Middle frontal gyrus (tissue), 1 donor: ENCODE data around the gene CTIF.

Experiments used
- DNase-seq: peaks from one replicate; pipeline ENCODE4 v3.0.0-alpha.2; 2015; ENCODE audit warnings: low spot score; ENCODE audit errors: extremely low spot score

CTIF gene

GRCh38 chr18:48678237-48679115, 139.6 kb downstream of the CTIF start:
- DNase-seq: no peak

DNA sequence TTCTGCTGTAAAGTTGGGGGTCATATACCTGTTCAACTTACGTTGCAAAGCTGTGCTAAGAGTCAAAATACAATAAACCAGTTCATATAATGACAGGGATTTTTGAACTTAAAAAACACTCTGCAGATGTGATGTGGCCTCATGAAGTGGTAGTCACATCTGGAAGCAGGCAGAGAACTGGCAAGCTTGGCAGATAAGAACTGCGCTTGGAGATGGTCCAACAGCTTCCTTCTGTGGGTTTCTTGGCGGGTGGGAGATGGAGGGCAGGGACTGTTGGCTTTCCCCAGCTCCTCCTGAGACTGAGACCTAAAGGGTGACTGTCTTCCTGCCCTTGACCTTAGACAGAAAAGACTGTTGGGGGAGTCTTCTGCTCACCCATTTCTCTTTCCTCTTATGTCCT, 140.4 kb downstream of the CTIF start:
- no peak for DNase-seq

- DNase-seq: no peak
These were observed 141.8 kb downstream of the CTIF start for GRCh38 chr18:48680339-48681250.

GRCh38 chr18:48682768-48683167, 143.9 kb downstream of the CTIF start:
- no peak for DNase-seq

DNA sequence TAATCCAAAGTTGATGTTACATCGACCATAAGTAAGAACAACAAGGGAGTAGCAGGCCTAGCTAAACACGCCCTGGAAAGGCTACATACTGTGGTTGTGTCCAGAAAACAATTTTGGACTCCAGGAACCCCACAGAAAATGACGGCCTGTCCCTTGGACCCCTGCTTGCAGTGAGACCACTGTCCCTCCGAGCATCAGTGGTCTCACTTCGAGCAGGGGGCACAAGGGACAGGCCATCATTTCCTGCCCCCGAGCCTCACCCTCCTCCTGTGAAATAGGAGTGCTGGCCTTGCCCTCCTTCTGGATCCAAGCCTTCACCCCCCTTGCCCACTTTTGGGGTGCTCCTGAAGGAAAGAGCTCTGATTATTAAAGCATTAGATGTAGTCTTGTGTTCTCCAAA, 144.4 kb downstream of the CTIF start:
- no peak for DNase-seq

- DNase-seq: no peak
These were observed 144.8 kb downstream of the CTIF start for GRCh38 chr18:48683661-48684060.

GRCh38 chr18:48687346-48688042, 148.7 kb downstream of the CTIF start:
- DNase-seq: no peak

- DNase-seq: no peak
These were observed 150.1 kb downstream of the CTIF start for GRCh38 chr18:48688961-48689360.

DNA sequence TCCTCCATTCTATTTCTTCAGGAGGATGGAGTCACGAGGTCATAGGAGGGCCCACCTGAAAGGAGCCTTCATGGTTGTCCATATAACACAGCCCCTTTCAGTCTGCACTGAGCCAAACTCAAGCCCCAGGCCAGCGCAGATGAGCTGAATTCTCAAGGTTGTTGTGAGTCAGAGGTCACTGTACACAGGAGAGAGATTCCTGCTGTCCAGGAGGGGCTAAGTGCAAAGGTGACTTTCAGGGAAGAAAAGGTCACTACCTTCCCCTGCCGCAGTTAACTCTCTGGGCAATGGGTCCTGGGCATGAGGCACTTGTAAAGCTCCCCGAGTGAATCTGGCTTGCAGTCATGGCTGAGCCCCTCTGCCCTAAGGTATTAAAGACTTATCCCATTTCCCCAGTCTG, 150.7 kb downstream of the CTIF start:
- no peak for DNase-seq

GRCh38 chr18:48690494-48690893, 151.7 kb downstream of the CTIF start:
- DNase-seq: no peak

DNA sequence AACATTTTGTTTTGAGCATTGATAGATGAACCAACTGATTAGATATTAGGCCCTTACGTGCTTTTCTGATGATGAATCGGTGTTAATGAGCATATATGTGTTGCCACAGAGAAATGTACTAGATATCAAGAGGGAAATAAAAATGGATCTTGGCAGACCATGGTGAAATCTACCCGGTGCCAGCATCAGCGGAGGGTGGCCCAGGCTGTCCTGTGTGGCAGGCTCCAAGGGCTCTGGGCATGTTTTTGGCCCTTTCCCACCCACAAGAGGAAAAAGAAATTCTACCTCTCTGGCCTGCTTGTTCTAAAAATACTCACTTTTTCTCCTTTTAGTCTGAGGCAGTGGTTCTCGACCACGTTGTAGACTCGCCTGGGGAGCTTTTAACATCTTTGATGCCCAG, 154.2 kb downstream of the CTIF start:
- DNase-seq: no peak

- DNase-seq: no peak
These were observed 154.9 kb downstream of the CTIF start for GRCh38 chr18:48693625-48694262.

DNA sequence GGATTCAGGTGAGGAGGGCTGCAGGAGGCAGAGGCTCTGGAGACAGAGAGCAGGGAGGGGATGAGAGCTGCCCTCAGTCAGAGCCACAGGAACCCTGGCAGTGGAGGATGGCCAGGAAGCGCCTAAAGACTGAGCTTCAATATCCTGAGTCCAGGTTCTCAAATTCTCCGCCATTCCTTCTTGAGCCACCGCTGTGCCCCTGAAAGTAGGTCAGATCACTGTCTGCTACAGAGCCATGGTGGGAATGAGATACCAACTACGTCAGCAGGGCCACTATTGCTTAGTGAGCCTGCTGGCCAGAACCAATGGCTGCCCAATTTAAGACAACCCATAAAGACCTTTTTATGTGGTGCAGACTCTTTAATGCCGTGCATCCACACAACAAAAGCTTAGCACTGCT, 155.5 kb downstream of the CTIF start:
- DNase-seq: no peak

- DNase-seq: no peak
These were observed 156.8 kb downstream of the CTIF start for GRCh38 chr18:48695671-48696070.

- no peak for DNase-seq
These were observed 157.4 kb downstream of the CTIF start for GRCh38 chr18:48696218-48696617.

- no peak for DNase-seq
These were observed 158.6 kb downstream of the CTIF start for GRCh38 chr18:48697441-48697840.

GRCh38 chr18:48698707-48699106, 159.9 kb downstream of the CTIF start:
- DNase-seq: no peak

DNA sequence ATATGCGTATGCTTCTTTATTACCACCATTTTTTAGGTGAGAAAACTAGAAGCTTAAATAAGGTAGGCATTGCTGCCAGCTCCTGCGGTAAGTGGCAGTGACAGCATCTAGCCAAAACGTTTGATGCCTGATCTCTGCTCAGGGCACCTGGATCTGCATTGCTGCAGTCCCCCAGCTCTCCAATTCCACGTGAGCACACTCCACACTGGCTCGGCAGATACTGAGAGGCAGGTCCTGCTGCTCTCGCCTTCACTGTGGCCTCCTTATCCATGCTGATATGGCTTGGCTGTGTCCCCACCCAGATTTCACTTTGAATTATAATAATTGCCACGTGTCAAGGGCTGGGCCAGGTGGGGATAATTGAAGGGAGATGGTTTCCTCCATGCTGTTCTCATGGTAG, 160.9 kb downstream of the CTIF start:
- DNase-seq: no peak

DNA sequence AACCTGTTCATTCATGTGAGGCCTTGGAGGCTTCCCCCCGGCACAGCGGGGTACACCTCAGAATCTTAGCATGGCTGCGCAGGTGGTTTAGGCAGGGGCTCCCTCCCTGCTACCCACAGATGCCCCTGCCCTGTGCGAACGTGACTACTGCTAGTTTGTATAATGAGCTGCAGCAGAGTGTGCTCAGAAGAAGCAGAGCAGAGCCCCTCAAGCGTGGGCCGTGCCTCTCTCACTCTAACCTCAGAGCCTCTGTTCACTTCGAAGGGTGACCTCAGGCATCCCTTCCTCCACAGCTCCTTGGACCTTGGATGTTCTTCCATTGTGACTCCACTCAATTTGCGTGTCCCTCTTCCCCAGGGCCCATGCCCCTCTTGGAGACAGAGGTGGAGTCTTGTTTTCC, 161.6 kb downstream of the CTIF start:
- no peak for DNase-seq

GRCh38 chr18:48702346-48703027, 163.7 kb downstream of the CTIF start:
- no peak for DNase-seq

DNA sequence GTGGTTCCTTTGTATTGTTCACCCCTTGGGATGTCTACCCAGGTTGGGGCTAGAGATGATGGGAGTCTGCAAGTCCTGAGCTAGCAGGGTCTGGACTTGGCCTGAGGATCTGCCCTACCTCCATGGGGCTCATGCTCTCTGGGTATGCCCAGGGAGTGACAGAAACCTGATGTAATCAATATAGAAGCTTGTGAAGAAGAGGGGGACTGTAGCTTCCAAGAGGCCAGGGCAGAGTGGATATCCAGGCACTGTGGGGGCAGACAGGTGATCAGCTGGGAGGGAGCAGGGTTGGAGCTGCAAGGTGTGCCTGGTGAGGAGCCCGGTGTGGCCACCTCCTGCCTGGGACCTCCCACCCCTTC, 164.2 kb downstream of the CTIF start:
- DNase-seq: no peak
